Hematopoietic multipotent progenitor cell treated with erythropoietin and hydrocortisone succinate and interleukin-3 and kit ligand, for 17 days (in vitro differentiated cells): ENCODE data around the gene TAF6L.
"Not testable (repeated sequence)": the region's sequence is repeated elsewhere in the genome, so short reads cannot be mapped to it uniquely, and the experiment has no call there.

Source experiments
- DNase-seq: peaks from one replicate; pipeline ENCODE4 v3.0.0-alpha.2; 2015; ENCODE audit warnings: low spot score

The TAF6L gene

DNA sequence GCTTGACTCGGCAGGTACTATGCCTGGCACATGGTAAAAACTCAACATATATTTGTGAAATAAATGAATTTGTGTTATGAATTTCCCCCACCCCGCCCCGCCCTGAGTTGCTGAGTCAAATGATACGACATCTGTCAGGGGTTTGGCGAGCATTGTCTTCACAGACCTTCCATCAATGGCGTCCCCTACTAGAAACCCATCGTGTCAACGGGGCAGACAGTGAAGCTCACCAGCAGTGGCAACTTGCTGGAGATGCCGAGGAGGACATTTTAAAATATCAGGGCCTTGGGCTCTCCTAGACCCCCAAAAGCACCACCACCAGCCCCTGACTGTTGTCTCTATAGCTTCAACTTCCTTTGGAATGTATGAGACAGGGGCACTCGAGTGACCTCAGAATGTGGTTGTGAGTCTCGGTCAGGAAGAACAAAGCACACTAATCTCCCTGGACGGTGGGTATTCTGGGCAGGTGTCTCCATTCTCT is 34.8 kb downstream of the TAF6L start:
- no peak for DNase-seq

DNA sequence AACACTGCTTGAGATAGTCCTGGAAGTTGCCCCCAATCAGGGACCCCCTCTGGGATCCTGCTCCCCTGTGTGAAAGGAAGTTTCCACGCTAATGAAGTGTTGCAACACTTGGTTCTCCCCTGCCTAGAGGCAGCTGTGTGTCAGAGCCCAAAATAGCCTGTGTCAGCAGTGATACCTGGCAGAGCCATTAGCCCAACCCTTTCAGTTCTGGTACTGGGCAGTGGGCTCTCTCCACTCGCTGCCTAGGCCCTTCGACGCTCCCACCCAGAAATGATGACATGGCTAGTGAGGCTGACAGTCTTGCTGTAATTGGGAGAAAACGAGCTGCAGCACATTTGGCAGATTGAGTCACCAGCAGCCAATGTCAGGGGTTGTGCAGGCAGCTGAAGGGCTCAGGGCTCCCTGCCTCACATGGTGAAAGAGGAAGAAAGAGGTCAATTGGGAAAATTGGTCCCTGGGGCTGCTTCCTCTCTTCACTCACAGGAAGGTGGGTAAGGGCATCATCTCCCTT is 35.5 kb downstream of the TAF6L start:
- DNase-seq, result no peak

DNA sequence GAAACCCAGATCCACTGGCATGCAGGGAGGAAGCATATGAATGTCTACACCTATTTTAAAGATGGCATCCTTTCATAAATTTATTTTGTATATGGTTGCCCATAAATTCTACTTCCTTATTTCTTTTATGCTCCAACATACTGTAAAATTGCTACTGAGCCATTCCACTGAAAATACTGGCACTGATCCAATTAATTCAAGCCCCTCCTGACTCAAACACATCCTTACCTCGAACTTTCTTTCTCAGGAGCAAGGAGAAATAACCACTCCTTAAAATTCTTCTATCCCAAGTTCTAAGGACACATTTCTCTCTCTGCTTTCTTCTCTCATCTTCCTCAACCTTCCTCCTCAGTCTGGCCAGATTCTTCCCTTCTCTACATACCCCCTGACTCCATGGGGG is 39.6 kb downstream of the TAF6L start:
- no peak for DNase-seq

DNA sequence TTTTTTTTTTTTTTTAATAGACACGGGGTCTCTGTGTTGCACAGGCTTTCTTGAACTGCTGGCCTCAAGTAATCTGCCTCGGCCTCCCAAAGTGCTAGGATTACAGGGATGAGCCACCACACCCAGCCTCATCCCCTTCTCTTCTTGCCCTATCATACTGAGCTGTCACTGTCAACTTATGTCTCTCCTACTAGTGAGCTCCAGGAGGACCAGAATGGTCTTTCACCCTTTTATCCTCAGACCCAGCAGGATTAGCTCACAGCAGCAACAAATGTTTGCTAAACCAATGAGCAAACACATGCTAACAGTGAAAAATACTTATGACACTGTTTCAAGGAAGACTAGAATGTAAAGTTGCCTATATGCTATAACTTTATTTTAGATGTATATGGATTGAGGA is 40.5 kb downstream of the TAF6L start:
- no peak for DNase-seq

DNA sequence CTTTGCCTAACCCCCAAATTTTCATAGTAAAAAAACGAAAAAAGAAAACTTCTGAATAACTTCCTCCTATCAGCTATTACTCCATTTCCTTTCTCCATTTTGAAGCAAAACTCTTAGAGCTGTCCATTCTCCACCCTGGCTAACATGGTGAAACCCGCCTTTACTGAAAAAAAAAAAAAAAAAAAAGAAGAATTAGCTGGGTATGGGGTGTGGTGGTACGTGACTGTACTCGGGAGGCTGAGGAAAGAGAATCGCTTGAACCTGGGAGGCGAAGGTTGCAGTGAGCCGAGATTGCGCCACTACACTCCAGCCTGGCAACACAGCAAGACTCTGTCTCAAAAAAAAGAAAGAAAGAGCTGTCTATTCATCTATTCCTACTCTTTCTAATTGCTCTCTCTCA is 45.4 kb downstream of the TAF6L start:
- DNase-seq, result no peak

DNA sequence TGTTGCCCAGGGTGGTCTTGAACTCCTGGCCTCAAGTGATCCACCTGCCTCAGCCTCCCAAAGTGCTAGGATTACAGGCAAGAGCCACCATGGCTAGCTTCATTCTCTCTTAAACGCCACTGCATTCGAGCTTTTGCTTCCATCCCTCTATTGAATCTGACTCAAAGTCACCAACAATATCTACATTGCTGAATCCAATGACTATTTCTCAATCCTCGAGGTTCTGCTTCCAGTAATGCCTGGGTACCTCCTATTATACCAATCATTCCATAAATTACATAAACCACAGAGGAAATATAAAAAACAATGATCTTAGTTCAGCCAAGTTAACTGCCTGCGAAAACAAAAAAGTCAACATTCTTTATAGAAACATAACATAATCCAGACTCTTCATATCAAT is 45.9 kb downstream of the TAF6L start:
- DNase-seq, result no peak

DNA sequence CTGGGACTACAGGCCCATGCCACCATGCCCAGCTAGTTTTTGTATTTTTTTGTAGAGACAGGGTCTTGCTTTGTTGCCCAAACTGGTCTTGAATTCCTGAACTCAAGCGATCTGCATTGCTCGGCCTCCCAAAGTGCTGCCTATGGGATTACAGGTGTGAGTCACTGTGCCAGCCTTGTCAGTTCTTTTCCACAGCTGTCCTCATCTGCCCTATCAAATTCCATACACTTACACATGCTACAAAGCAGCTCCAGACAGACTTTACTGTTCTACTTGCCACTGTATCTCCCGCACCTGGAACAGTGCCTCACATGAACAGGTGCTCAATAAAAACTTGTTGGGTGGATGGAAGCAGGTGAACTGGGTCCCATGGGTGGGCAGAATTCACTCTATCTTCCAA is 52.5 kb downstream of the TAF6L start:
- no peak for DNase-seq

DNA sequence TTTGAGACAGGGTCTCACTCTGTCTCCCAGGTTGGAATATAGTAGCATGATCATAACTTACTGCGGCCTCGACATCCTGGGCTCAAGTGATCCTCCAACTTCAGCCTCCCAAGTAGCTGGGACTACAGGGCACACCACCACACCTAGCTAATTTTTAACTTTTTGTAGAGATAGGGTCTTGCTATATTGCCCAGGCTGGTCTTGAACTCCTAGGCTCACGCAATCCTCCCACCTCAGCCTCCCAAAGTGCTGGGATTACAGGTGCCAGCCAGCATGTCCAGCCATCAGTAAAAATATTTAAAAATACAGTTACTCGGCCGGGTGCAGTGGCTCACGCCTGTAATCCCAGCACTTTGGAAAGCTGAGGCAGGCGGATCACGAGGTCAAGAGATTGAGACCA is 56.9 kb downstream of the TAF6L start:
- DNase-seq, result not testable (repeated sequence)

DNA sequence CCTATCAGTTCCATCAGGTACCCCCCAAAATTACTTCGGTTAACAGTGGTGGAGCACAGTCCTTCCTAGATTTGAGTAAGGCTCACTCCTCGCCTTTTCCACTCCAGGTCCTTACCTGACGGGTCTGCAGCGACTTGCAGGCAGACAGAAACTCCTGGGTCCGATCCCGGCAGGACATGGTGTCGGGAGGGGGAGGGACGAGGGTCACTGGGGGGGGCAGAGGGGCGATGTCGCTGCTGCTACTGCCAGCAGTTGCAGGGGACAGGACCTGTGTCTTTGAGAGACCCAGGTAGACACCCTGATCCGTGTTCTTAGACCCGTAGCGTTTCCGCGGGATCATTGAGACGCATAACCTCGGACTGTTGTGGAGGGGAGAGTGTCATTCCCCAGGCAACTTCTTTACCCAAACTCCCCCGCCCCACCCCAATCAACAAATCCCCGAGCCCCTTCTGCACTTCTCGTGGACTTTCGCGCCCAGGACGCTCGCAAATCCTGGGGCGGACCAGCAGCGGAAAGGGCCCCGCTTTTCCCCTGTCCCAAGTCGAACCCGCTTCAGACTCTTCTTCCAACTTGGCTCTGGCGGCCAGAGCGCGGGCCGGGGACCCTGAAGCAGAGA is 59.8 kb downstream of the TAF6L start:
- peak; percentile 25 for DNase-seq

DNA sequence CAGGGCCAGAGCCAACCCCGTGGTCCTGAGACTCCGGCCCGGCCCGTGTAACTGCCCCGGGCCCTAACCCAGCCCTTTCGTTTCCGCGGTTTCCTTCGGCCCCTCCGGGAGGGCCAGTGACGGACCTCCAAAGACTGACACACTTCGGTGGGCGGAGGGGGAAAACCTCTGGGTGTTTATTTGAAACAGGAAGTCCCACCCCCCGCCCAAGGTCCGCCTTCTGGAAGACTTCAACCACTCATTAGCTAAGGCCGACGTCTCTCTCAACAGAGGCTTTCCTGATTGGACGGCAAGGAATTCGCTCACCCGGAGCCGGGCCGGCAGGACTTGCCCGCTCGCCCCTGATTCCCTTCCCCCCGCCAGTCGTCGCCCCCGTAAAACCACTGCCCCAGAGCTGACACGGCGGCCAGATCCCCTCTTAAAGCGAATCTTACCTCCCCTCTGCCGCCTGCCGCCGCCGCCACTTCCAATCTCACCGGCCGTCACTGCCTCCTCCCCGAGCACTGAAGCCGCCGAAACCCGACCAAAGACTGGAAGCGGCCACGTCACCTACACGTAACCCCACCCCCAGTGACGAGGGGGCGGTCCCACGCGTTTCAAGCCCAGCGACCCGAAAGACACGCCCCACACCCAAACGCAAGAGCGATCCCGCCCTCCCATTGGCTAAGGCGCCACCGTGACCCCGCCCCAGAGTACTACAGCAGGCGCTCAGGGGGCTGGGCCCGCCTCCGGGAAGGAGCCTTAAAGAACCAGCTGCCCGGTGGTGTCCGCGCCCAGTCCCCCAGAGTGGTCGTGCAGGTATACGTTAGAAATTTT is 60.5 kb downstream of the TAF6L start, which contains the start of gene STX5:
Gene STX5, minus strand, starts transcription at position 532 of the 816 bp plus-strand sequence. CDS start 808 bp downstream, outside the sequence.
- peak; percentile 100 for DNase-seq

DNA sequence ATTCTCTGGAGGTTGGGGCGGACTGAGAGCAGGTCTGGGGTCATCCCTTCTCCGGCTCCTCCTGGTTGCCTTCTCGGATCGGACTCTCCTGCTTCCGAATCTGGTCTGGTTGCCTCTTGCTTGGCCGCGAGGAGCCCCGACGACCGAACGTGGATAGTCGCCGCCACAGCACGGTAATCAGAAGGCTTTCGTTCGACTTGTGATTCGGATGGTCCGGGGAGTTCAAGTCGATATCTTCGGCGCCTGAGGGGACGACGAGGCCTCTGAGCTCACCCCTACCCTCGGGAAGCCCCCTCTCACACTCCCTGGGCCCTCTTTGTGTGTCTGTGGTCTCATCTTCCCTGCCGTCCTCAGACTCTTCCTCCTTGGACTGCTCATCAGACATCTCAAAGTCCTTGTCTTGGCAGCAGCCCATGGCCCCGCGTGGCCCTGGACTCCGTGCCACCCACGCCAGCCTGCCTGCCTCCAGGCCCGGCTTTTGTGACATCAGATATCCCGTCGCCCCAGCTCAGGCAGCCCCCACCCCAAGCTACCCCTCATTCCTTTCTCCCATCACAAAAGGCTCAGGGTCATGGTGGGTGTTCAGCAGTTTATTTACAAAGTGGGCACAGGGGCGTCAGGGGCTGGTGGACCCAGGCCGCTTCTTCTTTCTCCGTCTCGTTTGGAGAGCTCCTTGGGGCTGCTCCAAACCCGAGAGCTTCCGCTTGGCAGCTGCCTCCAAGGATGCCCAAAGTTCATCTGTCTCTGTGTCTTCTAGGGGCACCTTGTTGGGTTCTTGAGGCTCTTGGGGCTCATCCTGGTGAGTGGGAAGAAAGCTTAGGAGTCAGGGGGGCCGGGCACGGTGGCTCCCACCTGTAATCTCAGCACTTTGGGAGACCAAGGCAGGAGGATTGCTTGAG is 61.4 kb downstream of the TAF6L start, which contains the start of gene TEX54:
Gene TEX54, minus strand, starts transcription at position 506 of the 899 bp plus-strand sequence.
- peak; percentile 6 for DNase-seq

DNA sequence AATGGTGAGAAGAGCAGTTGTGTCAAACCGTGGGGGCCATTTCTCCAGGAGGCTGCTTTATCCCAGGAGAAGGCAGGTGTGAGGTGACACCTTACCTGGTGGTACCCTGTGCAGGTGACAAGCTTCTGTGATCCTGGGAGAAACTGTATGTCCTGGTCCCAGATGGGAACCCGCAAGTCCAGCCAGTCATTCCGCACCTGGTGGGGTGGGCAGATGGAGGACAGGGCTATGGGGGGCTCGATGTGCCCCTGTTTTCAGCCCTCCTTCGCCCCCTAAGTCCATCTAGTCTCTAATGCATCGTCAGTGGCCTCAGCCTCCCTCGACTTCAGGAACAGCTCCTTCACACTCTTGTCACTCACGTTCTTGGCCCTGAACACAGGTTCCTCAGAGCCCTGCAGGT is 64.1 kb downstream of the TAF6L start:
- no peak for DNase-seq
